Measurements from ENCODE around the gene CCDC86. TPM values are rescaled to one million over a fixed set of nuclear protein-coding genes. Genes with fewer than 3 reads are reported as not detected.
"Not testable (repeated sequence)": the region's sequence is repeated elsewhere in the genome, so short reads cannot be mapped to it uniquely, and the experiment has no call there.

CCDC86 gene
- total RNA-seq, 4 donors from 2014 or later: 11.8 to 38.0 (median 24.4) TPM

DNA sequence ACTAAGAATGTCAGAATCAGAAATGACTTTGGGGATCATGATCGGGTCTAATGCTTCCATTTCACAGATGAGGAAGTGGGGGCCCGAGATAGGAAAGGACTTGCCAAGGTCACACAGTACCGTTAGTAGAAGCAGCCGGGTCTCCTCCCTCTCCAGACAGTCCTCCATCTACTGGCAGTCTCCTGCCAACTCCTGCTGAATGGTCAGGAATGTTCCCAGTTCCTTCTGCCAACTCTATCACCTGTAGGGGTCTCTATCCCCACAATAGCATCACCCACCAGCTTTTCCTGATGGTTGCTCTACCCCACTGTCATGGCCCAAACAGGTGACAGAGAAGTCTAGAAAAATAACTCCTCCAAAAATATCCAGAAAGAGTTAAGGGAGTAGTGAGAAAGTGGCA is 23.9 kb upstream of the CCDC86 start:
- no peak overlapping the region for H3K4me3 ChIP-seq
- 82% methylated on average over 4 of the region's 4 CpGs for whole genome bisulfite sequencing, 2 donors
- H3K27ac ChIP-seq: no peak overlapping the region
- H3K9me3 ChIP-seq: peaks cover 0 to 13% (median 12%) of the 10 kb centered on the region in 3 donors
- H3K27me3 ChIP-seq: no peaks in the 10 kb centered on the region
- TF ChIP-seq CTCF (IDR thresholded peaks at IDR 0.05) (no peak), POLR2A (IDR thresholded peaks at IDR 0.05) (no peak)
- DNase-seq: no peak
- H3K4me1 ChIP-seq: no peaks in the 10 kb centered on the region
- intact Hi-C loops (cut with DNase I): no loop called here
- H3K36me3 ChIP-seq: no peaks in the 10 kb centered on the region

DNA sequence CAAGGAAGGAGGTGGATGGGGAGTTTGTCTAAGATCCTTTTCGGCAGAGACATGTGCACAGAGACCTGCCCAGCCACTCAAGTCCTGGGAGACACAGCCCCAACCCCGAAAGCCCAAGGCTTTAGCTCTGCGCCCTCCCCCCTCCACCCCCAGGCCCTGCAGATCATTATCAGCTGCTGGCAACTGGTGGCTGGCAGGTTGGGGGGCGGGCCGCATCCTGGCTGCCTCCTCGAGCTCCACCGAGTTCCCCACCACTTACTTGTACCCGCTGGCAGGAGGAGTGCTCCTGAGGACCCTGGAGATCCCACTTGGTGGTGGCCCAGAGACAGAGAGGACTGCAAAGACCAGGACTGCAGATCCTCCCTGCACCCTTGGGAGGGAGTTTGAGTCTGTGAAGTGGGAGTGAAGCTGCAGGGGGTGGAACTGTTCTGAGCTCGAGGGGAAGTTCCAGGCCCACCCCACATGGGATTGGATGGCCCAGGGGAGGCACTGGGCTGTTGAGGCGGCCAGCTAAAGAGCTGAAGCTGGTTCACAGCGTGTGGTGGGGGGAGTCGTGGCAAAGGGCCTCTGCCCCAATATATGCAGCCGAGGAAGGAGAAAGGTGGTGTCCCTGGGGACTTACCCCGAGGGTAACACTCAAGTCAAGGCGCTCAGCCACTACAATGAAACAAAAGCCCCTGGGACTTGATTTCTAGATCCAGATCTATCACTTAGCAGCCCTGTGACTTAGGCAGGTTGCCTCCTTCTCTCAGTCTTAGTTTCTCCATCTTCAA is 19.9 kb upstream of the CCDC86 start:
- no peak for DNase-seq
- Histone ChIP-seq H3K9me3 (peaks cover 0 to 5% (median 5%) of the 10 kb centered on the region in 3 donors), H3K27me3 (no peaks in the 10 kb centered on the region), H3K27ac (no peak overlapping the region), H3K4me1 (no peaks in the 10 kb centered on the region), H3K36me3 (no peaks in the 10 kb centered on the region), H3K4me3 (no peak overlapping the region)
- TF ChIP-seq CTCF (IDR thresholded peaks at IDR 0.05) (no peak), POLR2A (IDR thresholded peaks at IDR 0.05) (no peak)
- 66 to 70% methylated on average over 5 to 7 of the region's 15 CpGs for WGBS, 2 donors
- intact Hi-C loops (cut with DNase I): loop anchor here (10.0 kb wide), 2 partner anchors 303 to 363 kb away; no protein-coding TSS in a partner anchor

GRCh38 chr11:60823745-60824306 is 18.1 kb upstream of the CCDC86 start:
- not testable (repeated sequence) for H3K4me3 ChIP-seq, H3K9me3 ChIP-seq, DNase-seq, H3K27me3 ChIP-seq, H3K27ac ChIP-seq, H3K4me1 ChIP-seq, H3K36me3 ChIP-seq
- intact Hi-C loops (cut with DNase I): loop anchor here (10.0 kb wide), 2 partner anchors 301 to 361 kb away; no protein-coding TSS in a partner anchor
- 91 to 92% methylated on average over 5 of the region's 5 CpGs for WGBS, 2 donors

GRCh38 chr11:60825118-60825517 is 16.8 kb upstream of the CCDC86 start:
- WGBS, 2 donors: 69 to 79% methylated on average over 5 of the region's 5 CpGs
- no peaks in the 10 kb centered on the region for H3K36me3 ChIP-seq
- TF ChIP-seq CTCF (IDR thresholded peaks at IDR 0.05) (no peak), POLR2A (IDR thresholded peaks at IDR 0.05) (no peak)
- intact Hi-C loops (cut with DNase I): loop anchor here (10.0 kb wide), 2 partner anchors 300 to 360 kb away; no protein-coding TSS in a partner anchor
- H3K9me3 ChIP-seq: no peaks in the 10 kb centered on the region
- H3K4me3 ChIP-seq: no peak overlapping the region
- DNase-seq: no peak
- no peak overlapping the region for H3K27ac ChIP-seq
- H3K4me1 ChIP-seq: no peaks in the 10 kb centered on the region
- no peaks in the 10 kb centered on the region for H3K27me3 ChIP-seq

GRCh38 chr11:60825790-60826189 is 16.1 kb upstream of the CCDC86 start:
- 75 to 76% methylated on average over 3 to 4 of the region's 6 CpGs for WGBS, 2 donors
- no peak overlapping the region for H3K4me3 ChIP-seq
- H3K4me1 ChIP-seq: peaks cover 0 to under 1% (median 0%) of the 10 kb centered on the region in 3 donors
- H3K9me3 ChIP-seq: no peaks in the 10 kb centered on the region
- no peak for DNase-seq
- intact Hi-C loops (cut with DNase I): loop anchor here (10.0 kb wide), 2 partner anchors 299 to 359 kb away; no protein-coding TSS in a partner anchor
- no peaks in the 10 kb centered on the region for H3K36me3 ChIP-seq
- no peak for TF ChIP-seq POLR2A (IDR thresholded peaks at IDR 0.05)
- no peak for TF ChIP-seq CTCF (IDR thresholded peaks at IDR 0.05)
- H3K27me3 ChIP-seq: no peaks in the 10 kb centered on the region
- no peak overlapping the region for H3K27ac ChIP-seq
